Left lung (tissue), 10 donors: ENCODE results near the gene CLDN7. TPM values are rescaled to one million over a fixed set of nuclear protein-coding genes. Genes with fewer than 3 reads are reported as not detected.

Experiments used
- ATAC-seq: fragments of 200-7000 bp; cut with Tn5 transposase; one replicate; pipeline ENCODE4 v1.9.1; 2020; ENCODE audit warnings: moderate library complexity
- DNase-seq, 4 donors: peaks; one replicate each; pipeline ENCODE4 v3.0.0-alpha.2; 2013 to 2020
- H3K27ac ChIP-seq, 2 donors: fragments of 200-600 bp; sonication (generic) in 1 of 2; one replicate each; pipeline versions ENCODE4 v1.5.0 to v1.8.0; 2020 to 2021
- H3K27me3 ChIP-seq, 2 donors: fragments of 200-600 bp; sonication (generic) in 1 of 2; one replicate each; pipeline versions ENCODE4 v1.5.0 to v1.8.0; 2020 to 2021
- H3K36me3 ChIP-seq, 2 donors: fragments of 200-600 bp; sonication (generic) in 1 of 2; one replicate each; pipeline versions ENCODE4 v1.5.0 to v1.8.0; 2020 to 2021
- H3K4me1 ChIP-seq, 2 donors: fragments of 200-600 bp; one replicate each; pipeline ENCODE4 v1.8.0; 2021
- H3K4me3 ChIP-seq, 2 donors: fragments of 200-600 bp; sonication (generic) in 1 of 2; one replicate each; pipeline versions ENCODE4 v1.5.0 to v1.8.0; 2020 to 2021; ENCODE audit warnings: mild to moderate bottlenecking in 1 of 2
- H3K9me3 ChIP-seq, 2 donors: fragments of 200-600 bp; sonication (generic) in 1 of 2; one replicate each; pipeline versions ENCODE4 v1.5.0 to v1.8.0; 2020 to 2021
- intact Hi-C, 2 donors: fragments of 100-400 bp; cut with DNase I; formaldehyde crosslinking; loops; one replicate each; pipeline versions ENCODE4 v1.11.2 to v1.14.2; 2022
- polyA plus RNA-seq, 6 donors: library from polyadenylated mRNA; unstranded; fragments of 120-200 nt; gene quantifications; one replicate each; pipeline ENCODE4 v1.2.1, GENCODE V29; 2013; ENCODE audit not compliant: insufficient read length in 6 of 6
- total RNA-seq, 2 donors: library from RNA; stranded (reverse); fragmentation: NEBNext Ultra II Directional; extraction: Animal tissue kit (Norgen Biotek cat#: 25700); gene quantifications; one replicate each; pipeline ENCODE4 v1.2.1, GENCODE V29; 2021
- TF ChIP-seq, protein P1 (sequence below), 2 donors: fragments of 200-600 bp; sonication (generic) in 1 of 2; IDR thresholded peaks; one replicate each; pipeline versions ENCODE4 v1.5.0 to v1.8.0; 2021; ENCODE audit warnings: antibody characterized with exemption in 2 of 2
- donor health status: DM: no; HTN: yes; CAD: no.
- donor health status: DM: no; HTN: no; CAD: no.

Gene CLDN7
- total and polyA plus RNA-seq, 8 donors: 26.0 to 197 (median 36.5) TPM

DNA sequence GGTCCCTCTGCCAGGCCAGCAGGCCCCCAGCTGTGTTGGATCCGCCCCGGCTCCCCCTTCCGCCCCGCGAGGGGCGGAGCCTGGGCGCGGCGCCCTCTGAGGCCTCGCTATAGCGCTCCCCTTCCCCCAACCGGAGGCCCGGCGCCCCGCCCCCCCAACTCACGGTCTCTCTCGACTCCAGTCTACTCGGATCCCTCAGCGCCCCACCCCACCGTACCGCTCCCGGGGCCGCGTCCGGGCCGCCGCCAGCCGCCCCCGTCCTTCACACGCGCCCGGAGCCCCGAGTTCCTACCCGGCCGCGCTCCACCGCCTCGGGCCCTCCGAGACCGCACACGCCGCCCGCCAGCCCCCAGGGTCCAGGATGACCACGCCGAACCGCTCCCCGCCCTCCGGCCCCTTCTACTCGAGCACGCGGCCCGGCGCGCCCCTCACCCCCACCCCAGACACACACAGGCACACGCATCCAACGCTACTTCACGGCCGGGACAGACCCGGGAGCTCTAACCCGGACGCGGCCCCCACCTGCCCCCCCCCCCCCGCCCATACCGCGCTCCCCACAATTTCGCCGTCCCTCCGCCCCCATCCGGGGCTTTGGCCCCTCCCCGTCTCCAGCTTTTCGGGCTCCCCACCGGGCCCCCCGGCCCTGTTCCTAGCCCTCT is 24.4 kb downstream of the CLDN7 start:
- ATAC-seq: peak; percentile 15
- intact Hi-C loops: no loop called here
- H3K27me3 ChIP-seq: no peaks in the 10 kb centered on the region
- peak in 3 of 4 donors; percentile 82 to 94 (median 90) for DNase-seq
- H3K4me3 ChIP-seq: peak overlapping the region; percentile 86 to 99
- no peaks in the 10 kb centered on the region for H3K9me3 ChIP-seq
- H3K27ac ChIP-seq: peak overlapping the region; percentile 89 to 96
- peaks cover 24 to 63% of the 10 kb centered on the region in 2 donors for H3K4me1 ChIP-seq
- H3K36me3 ChIP-seq: peaks cover 0 to 37% of the 10 kb centered on the region in 2 donors
- TF ChIP-seq, protein P1, sequence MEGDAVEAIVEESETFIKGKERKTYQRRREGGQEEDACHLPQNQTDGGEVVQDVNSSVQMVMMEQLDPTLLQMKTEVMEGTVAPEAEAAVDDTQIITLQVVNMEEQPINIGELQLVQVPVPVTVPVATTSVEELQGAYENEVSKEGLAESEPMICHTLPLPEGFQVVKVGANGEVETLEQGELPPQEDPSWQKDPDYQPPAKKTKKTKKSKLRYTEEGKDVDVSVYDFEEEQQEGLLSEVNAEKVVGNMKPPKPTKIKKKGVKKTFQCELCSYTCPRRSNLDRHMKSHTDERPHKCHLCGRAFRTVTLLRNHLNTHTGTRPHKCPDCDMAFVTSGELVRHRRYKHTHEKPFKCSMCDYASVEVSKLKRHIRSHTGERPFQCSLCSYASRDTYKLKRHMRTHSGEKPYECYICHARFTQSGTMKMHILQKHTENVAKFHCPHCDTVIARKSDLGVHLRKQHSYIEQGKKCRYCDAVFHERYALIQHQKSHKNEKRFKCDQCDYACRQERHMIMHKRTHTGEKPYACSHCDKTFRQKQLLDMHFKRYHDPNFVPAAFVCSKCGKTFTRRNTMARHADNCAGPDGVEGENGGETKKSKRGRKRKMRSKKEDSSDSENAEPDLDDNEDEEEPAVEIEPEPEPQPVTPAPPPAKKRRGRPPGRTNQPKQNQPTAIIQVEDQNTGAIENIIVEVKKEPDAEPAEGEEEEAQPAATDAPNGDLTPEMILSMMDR (IDR thresholded peaks at IDR 0.05): no peak

DNA sequence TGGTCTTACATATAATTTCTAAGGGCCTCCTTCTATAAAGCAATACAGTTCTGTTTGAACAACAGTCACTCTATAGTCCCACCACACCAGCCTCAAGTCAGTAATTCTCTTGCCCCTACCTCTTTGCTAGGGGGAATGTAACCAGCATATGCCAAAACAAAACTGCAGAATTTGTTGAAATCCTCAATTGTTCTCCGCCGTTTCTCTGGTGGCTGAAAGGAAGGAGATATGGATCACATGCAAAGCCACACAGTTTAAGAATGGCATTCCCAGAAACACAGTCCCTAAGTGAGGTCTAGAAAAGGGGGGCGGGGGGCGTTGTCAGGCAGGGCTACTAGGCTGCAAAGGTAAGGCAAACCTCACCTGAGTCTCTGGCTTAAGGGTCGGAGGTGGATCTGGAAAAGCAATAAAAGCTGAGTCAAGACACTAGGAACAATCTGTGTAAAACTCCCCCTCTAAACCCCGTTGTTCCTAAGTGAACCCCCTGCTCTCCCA is 25.0 kb downstream of the CLDN7 start:
- Histone ChIP-seq H3K4me1 (peaks cover 30 to 68% of the 10 kb centered on the region in 2 donors), H3K27me3 (no peaks in the 10 kb centered on the region), H3K9me3 (no peaks in the 10 kb centered on the region), H3K27ac (peak overlapping the region; percentile 89 to 96), H3K4me3 (peak overlapping the region; percentile 86 to 99), H3K36me3 (peaks cover 0 to 37% of the 10 kb centered on the region in 2 donors)
- TF ChIP-seq, protein P1 (IDR thresholded peaks at IDR 0.05): no peak
- DNase-seq (no peak), ATAC-seq (no peak)
- intact Hi-C loops: no loop called here

DNA sequence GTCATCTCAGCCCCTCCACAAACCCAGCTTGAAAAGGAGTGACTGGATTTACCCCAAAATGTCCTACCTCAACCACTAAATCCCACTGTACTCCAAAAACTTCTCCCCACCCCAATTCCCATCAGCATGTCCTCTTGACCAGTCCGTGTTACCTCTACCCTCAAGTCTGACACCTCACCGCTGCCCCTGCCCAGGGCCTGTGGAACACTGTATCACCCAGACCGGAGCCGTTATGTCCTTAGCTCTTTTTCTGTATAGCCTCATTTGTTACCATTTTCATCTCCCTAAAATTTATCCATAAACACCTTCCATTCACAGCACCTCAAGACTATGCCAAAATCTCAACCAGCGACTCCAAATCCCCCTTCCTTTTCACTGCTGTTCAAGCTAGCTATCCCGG is 25.5 kb downstream of the CLDN7 start:
- ATAC-seq (no peak), DNase-seq (no peak)
- peaks cover 0 to 37% of the 10 kb centered on the region in 2 donors for H3K36me3 ChIP-seq
- H3K27me3 ChIP-seq: no peaks in the 10 kb centered on the region
- intact Hi-C loops: no loop called here
- H3K27ac ChIP-seq: peak overlapping the region in 1 of 2 donors; percentile 96
- TF ChIP-seq, protein P1 (IDR thresholded peaks at IDR 0.05): no peak
- peak overlapping the region in 1 of 2 donors; percentile 99 for H3K4me3 ChIP-seq
- no peaks in the 10 kb centered on the region for H3K9me3 ChIP-seq
- H3K4me1 ChIP-seq: peaks cover 31 to 73% of the 10 kb centered on the region in 2 donors

DNA sequence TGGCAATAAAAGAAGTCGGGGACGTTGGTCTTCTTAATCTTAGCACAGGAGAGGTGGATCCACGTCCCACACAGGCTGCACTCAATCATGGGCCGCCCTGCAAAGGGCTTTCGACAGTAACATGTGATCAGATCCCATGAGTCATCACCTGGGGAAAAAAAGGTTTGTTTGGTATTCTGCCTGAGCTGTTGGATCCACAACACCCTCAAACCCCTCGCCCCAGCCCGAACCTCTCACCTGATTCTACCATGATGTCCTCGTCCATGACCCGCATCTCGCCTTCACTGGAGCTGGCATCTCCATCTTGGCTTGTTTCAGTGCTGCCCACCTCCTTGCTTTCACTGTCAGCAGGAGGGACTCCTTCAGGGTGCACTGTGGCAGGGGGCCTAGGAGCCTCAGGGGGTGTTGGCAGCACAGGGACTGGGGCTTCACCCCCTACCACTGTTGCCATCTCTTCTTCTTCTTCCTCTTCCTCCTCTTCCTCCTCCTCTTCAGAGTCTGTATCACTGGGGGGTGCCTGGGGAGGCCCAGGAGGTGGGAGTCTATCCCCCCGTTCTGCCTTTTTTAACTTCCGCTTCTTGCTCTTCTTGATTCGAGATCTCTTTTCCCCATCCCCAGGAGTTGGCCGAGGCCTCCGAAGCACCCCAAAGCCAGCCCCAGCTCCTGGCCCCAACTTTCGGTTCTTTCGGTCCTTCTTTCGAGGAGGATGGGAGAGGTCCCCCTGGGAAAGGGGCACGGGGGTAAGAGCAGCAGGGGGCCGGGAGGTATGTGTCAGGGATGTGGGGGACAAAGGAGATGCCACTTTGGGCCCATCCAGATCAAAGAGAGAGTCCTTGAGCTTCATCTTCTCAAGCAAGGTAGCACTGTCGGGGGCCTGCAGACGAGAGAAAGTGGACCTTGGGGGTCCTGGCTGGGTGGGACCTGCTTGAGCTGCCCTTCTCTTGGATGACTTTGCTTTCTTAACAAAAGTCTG is 26.3 kb downstream of the CLDN7 start:
- no peaks in the 10 kb centered on the region for H3K9me3 ChIP-seq
- peak overlapping the region in 1 of 2 donors; percentile 96 for H3K27ac ChIP-seq
- peaks cover 25 to 71% of the 10 kb centered on the region in 2 donors for H3K4me1 ChIP-seq
- intact Hi-C loops: no loop called here
- TF ChIP-seq, protein P1 (IDR thresholded peaks at IDR 0.05): no peak
- H3K4me3 ChIP-seq: peak overlapping the region in 1 of 2 donors; percentile 88
- H3K27me3 ChIP-seq: no peaks in the 10 kb centered on the region
- peaks cover 0 to 35% of the 10 kb centered on the region in 2 donors for H3K36me3 ChIP-seq
- ATAC-seq (no peak), DNase-seq (no peak)
